GM12864 (cell line): Measurements from ENCODE around the gene MSLN.
A peak's percentile ranks its signal among the peaks of the same experiment; 100 is the strongest.

Experiments
- DNase-seq: peaks from one replicate; pipeline ENCODE4 v3.0.0-alpha.2; 2011; ENCODE audit warnings: low read depth
- H3K4me3 ChIP-seq: 2 replicates; pipeline ENCODE4 v1.5.1; 2011; ENCODE audit warnings: mild to moderate bottlenecking, low read depth, low read length, control low read depth
- TF ChIP-seq, protein P1 (sequence below): IDR thresholded peaks from 2 replicates; pipeline ENCODE4 v1.5.1; 2011; ENCODE audit warnings: low read depth, mild to moderate bottlenecking, moderate library complexity, low read length, control low read depth, inconsistent platforms; ENCODE audit errors: missing control alignments

Gene MSLN

DNA sequence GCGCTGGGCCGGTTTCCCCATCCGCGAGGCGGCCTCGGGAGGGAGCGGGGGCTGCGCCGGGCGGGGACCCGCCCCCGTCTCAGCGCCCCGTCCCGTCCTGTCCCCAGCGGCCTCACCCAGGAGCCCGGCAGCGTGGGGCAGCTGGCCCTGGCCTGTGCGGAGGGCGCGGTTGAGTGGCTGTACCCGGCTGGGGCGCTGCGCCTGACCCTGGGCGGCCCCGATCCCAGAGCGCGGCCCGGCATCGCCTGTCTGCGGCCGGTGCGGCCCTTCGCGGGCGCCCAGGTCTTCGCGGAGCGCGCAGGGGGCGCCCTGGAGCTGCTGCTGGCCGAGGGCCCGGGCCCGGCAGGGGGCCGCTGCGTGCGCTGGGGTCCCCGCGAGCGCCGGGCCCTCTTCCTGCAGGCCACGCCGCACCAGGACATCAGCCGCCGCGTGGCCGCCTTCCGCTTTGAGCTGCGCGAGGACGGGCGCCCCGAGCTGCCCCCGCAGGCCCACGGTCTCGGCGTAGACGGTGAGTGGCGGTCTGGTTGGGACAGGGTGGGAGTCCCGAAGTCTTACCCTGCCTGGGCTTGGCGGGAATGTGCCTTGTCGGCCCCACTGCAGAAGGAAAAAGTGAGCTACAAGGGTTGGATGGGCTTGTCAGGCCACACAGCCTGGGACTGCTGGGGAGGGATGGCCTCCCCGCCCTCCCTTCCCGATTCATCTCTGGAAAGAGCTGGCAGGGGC is 44.9 kb upstream of the MSLN start:
- H3K4me3 ChIP-seq, result peak overlapping the region; percentile 56
- DNase-seq, result no peak
- TF ChIP-seq, protein P1, sequence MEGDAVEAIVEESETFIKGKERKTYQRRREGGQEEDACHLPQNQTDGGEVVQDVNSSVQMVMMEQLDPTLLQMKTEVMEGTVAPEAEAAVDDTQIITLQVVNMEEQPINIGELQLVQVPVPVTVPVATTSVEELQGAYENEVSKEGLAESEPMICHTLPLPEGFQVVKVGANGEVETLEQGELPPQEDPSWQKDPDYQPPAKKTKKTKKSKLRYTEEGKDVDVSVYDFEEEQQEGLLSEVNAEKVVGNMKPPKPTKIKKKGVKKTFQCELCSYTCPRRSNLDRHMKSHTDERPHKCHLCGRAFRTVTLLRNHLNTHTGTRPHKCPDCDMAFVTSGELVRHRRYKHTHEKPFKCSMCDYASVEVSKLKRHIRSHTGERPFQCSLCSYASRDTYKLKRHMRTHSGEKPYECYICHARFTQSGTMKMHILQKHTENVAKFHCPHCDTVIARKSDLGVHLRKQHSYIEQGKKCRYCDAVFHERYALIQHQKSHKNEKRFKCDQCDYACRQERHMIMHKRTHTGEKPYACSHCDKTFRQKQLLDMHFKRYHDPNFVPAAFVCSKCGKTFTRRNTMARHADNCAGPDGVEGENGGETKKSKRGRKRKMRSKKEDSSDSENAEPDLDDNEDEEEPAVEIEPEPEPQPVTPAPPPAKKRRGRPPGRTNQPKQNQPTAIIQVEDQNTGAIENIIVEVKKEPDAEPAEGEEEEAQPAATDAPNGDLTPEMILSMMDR, result no peak

DNA sequence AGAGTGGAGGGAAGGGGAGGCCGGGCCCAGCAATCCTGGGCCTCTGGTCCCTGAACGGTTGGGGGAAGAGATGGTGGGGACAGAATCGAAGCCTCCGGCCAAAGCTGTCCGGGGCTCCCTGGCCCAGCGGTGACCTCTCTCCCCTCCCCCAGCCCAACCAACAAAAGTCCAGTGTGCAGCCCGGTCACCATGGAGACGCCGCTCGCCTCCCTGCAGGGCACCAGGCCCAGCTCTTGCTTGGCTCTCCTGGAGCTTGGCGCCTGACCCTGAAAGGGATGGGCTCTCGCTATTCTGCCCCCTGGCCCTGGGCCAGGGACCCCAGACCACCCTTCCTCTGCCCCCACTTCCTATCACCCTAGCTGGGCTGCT is 44.4 kb upstream of the MSLN start:
- no peak for DNase-seq
- no peak overlapping the region for H3K4me3 ChIP-seq
- TF ChIP-seq, protein P1, result no peak

DNA sequence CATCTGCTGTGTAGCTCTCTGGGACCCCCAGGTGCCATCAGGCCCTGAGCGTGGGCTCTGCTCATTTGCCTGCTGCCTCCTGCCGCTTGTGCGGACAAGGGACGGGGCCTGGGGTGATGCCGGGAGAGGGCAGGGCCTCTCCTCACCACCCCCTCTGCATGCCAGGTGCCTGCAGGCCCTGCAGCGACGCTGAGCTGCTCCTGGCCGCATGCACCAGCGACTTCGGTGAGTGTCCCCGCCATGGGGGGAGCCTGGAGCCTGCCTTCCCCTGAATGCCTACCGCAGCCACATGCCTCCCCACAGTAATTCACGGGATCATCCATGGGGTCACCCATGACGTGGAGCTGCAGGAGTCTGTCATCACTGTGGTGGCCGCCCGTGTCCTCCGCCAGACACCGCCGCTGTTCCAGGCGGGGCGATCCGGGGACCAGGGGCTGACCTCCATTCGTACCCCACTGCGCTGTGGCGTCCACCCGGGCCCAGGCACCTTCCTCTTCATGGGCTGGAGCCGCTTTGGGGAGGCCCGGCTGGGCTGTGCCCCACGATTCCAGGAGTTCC is 43.7 kb upstream of the MSLN start:
- TF ChIP-seq, protein P1, result no peak
- H3K4me3 ChIP-seq, result no peak overlapping the region
- DNase-seq, result no peak

DNA sequence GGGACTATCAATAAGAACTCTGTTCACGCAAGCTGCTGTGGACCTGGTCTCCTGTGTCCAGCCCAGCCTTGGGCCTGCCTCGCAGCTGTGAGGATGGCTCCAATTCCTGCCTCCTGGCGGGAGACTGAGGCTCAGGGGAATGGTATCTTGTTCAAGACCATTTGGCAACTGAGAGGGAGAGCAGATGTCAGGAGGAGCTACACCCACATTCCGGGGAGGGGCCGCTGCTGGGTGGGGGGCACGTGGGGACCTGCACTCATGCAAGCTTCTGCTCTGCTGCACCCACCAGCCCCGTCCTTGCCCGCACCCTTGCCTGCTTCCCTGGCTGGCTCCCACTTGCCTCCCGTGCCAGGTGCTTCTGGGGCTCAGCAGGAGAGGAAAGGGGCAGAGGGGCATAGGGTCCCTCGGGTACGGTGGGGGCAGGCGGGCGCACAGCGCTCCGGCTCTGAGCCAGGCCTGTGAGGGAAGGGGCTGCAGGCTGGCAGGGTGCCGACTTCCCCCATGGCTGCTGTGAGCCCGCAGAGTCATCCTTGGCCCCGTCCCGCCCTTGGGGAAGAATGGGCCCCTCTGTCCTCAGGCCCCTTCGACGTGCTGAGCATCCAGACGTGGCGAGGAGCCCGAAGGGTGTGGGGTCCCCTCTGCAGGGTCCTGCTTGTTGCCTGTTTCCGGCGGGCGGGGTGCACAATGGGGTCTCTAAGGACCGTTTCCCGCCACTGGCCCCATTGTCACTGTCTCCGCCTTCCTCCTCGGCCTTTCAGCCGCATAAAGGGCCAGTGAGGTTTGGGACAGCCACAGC is 42.9 kb upstream of the MSLN start:
- no peak overlapping the region for H3K4me3 ChIP-seq
- TF ChIP-seq, protein P1, result no peak
- DNase-seq, result no peak

DNA sequence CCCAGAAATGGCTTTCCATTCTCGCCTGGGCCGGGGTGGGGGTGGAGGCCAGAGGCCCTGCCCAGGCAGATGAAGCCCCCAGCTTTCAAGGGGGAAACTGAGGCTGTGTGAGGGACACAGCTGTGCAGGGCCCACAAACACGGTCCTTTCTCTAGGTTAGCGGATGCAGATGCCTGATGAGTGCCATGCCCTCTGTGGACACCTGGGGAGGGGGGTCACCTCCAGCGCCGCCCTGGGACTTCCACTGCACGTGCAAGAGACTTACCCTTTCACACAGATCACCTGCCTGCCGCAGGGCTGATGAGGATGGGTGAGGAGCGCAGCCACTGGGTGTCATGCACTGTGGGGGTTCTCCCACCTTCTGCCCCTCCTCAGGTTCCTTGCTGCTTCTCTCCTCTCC is 42.1 kb upstream of the MSLN start:
- H3K4me3 ChIP-seq, result no peak overlapping the region
- DNase-seq, result no peak
- TF ChIP-seq, protein P1, result no peak

DNA sequence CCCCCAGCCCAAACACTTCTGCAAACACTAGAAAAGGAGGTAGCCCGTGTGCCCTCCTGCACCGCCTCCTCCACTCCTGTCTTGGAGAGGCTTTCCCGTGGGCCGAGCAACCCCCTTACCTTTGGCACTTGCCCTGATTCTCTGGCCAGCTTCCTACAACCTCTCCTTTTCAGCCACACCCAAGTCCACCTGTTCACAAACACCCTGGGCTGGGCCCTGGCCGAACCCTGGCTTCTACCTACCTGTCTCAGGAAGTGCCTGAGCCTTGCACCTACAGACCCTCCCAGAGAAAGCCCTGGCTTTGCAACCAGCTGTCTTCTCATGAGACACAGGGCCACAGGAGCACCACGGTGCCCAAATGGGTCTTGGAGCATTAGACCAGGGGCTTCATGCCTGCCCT is 41.6 kb upstream of the MSLN start:
- no peak for DNase-seq
- H3K4me3 ChIP-seq, result no peak overlapping the region
- TF ChIP-seq, protein P1, result no peak
